GM19395 (cell line): ENCODE measurements around the gene TNFRSF1A.
"Not testable (repeated sequence)": the region's sequence is repeated elsewhere in the genome, so short reads cannot be mapped to it uniquely, and the experiment has no call there.

Experiments
- ATAC-seq: cut with Tn5 transposase; IDR thresholded peaks from one replicate; pipeline ENCODE4 v1.9.1; 2021; ENCODE audit warnings: mild to moderate bottlenecking, moderate library complexity; ENCODE audit not compliant: unreplicated experiment

The TNFRSF1A gene

GRCh38 chr12:6358881-6359280 lies 17.0 kb upstream of the TNFRSF1A start:
- no peak for ATAC-seq

- ATAC-seq = no peak
These were observed 14.5 kb upstream of the TNFRSF1A start for GRCh38 chr12:6356374-6356820.

GRCh38 chr12:6355491-6356373 lies 13.9 kb upstream of the TNFRSF1A start:
- ATAC-seq = no peak

- no peak for ATAC-seq
These were observed 12.9 kb upstream of the TNFRSF1A start for GRCh38 chr12:6354495-6355393.

GRCh38 chr12:6352193-6353173 lies 10.6 kb upstream of the TNFRSF1A start:
- ATAC-seq = no peak

GRCh38 chr12:6351622-6352021 lies 9.7 kb upstream of the TNFRSF1A start:
- ATAC-seq = no peak

GRCh38 chr12:6347367-6348338 lies 5.8 kb upstream of the TNFRSF1A start:
- ATAC-seq = no peak

- no peak for ATAC-seq
These were observed 5.1 kb upstream of the TNFRSF1A start for GRCh38 chr12:6346942-6347341.

GRCh38 chr12:6346235-6346832 lies 4.5 kb upstream of the TNFRSF1A start:
- no peak for ATAC-seq

GRCh38 chr12:6345319-6346091 lies 3.6 kb upstream of the TNFRSF1A start:
- ATAC-seq = no peak

- ATAC-seq = not testable (repeated sequence)
These were observed 2.3 kb upstream of the TNFRSF1A start for GRCh38 chr12:6344101-6344660.

GRCh38 chr12:6343518-6343917 lies 1.6 kb upstream of the TNFRSF1A start:
- ATAC-seq = no peak

- ATAC-seq = no peak
These were observed 439 bp upstream of the TNFRSF1A start for GRCh38 chr12:6342140-6342889.

GRCh38 chr12:6340745-6341416 lies 995 bp downstream of the TNFRSF1A start:
- no peak for ATAC-seq

- ATAC-seq = no peak
These were observed 1.7 kb downstream of the TNFRSF1A start for GRCh38 chr12:6340032-6340638.

GRCh38 chr12:6338955-6339354 lies 2.9 kb downstream of the TNFRSF1A start:
- no peak for ATAC-seq
